HepG2 (cell line): ENCODE measurements around the gene CHN1. TPM values are rescaled to one million over a fixed set of nuclear protein-coding genes. Genes with fewer than 3 reads are reported as not detected.

Experiments
- BCL3 ChIP-seq: sonication (generic); formaldehyde crosslinking; IDR thresholded peaks from 2 replicates; pipeline ENCODE4 v1.5.1; 2020; ENCODE audit warnings: mild to moderate bottlenecking, missing genetic modification reagents, moderate library complexity
- BRD4 ChIP-seq: sonication (generic); formaldehyde crosslinking; IDR thresholded peaks from 2 replicates; pipeline ENCODE4 v1.4.0; 2020; ENCODE audit warnings: missing genetic modification reagents
- CEBPZ ChIP-seq: IDR thresholded peaks from 2 replicates; pipeline ENCODE4 v1.6.1; 2012; ENCODE audit warnings: low read length, improper control_type of control experiment
- NR2F2 ChIP-seq: IDR thresholded peaks from 2 replicates; pipeline ENCODE4 v1.6.1; 2012; ENCODE audit warnings: low read depth, inconsistent platforms, borderline replicate concordance
- STAT6 ChIP-seq: sonication (generic); formaldehyde crosslinking; IDR thresholded peaks from 2 replicates; pipeline ENCODE4 v1.4.0; 2020; ENCODE audit warnings: missing genetic modification reagents, mild to moderate bottlenecking, borderline replicate concordance
- ZC3H13 ChIP-seq: sonication (generic); formaldehyde crosslinking; IDR thresholded peaks from 2 replicates; pipeline ENCODE4 v1.8.1; 2023; ENCODE audit warnings: mild to moderate bottlenecking, missing genetic modification reagents, moderate library complexity
- ZFP36L2 ChIP-seq: sonication (generic); formaldehyde crosslinking; IDR thresholded peaks from 2 replicates; pipeline ENCODE4 v1.4.0; 2020; ENCODE audit warnings: missing genetic modification reagents
- ZNF17 ChIP-seq: sonication (generic); formaldehyde crosslinking; IDR thresholded peaks from 2 replicates; pipeline ENCODE4 v1.5.0; 2020; ENCODE audit warnings: mild to moderate bottlenecking, missing genetic modification reagents
- ZNF224 ChIP-seq: sonication (generic); formaldehyde crosslinking; IDR thresholded peaks from 2 replicates; pipeline ENCODE4 v1.5.0; 2020; ENCODE audit warnings: mild to moderate bottlenecking, missing genetic modification reagents
- ZNF512B ChIP-seq: sonication (generic); formaldehyde crosslinking; IDR thresholded peaks from 2 replicates; pipeline ENCODE4 v1.5.1; 2020; ENCODE audit warnings: missing genetic modification reagents, mild to moderate bottlenecking, borderline replicate concordance
- ZNF644 ChIP-seq: IDR thresholded peaks from 2 replicates; pipeline ENCODE4 v1.6.1; 2016; ENCODE audit warnings: low read depth
- ZSCAN20 ChIP-seq: sonication (generic); formaldehyde crosslinking; IDR thresholded peaks from 2 replicates; pipeline ENCODE4 v1.4.0; 2020; ENCODE audit warnings: missing genetic modification reagents, mild to moderate bottlenecking, borderline replicate concordance
- polyA plus RNA-seq, 8 experiments: library from polyadenylated mRNA; depleted of rRNA in 3 of 8; stranded (reverse) in 7 of 8; unstranded in 1 of 8; fragments of >200 nt; fragmentation: Illumina TruSeq in 4 of 8; extraction: Trizol in 4 of 8; gene quantifications; 2 replicates each; pipeline versions ENCODE4 v1.2.1 to v1.2.3, GENCODE V29; 2011 to 2016; ENCODE audit warnings: low read depth in 4 of 8, missing spikeins in 1 of 8, mixed read lengths in 1 of 8; ENCODE audit not compliant: insufficient read depth in 1 of 8
- total RNA-seq, 5 experiments: library from RNA; depleted of rRNA; stranded (reverse); fragments of >200 nt; fragmentation: Illumina TruSeq; extraction: Trizol; gene quantifications; 2 replicates each; pipeline ENCODE4 v1.2.3, GENCODE V29; 2016; ENCODE audit warnings: low read depth in 1 of 5
- TF ChIP-seq, protein P1 (sequence below), 2 experiments: sonication (generic) in 1 of 2; formaldehyde crosslinking in 1 of 2; IDR thresholded peaks; 2 replicates each; pipeline versions ENCODE4 v1.6.1 to v1.9.0; 2014 to 2022; ENCODE audit warnings: antibody characterized with exemption in 1 of 2, borderline replicate concordance in 1 of 2, inconsistent platforms in 1 of 2, low read depth in 1 of 2, missing genetic modification reagents in 1 of 2

CHN1 gene
- total and polyA plus RNA-seq, 2 of the 13 experiments (the other 11 are each of a cell fraction or from before 2014, with no cell fraction given): 2.8 to 3.5 TPM

- TF ChIP-seq, protein P1, sequence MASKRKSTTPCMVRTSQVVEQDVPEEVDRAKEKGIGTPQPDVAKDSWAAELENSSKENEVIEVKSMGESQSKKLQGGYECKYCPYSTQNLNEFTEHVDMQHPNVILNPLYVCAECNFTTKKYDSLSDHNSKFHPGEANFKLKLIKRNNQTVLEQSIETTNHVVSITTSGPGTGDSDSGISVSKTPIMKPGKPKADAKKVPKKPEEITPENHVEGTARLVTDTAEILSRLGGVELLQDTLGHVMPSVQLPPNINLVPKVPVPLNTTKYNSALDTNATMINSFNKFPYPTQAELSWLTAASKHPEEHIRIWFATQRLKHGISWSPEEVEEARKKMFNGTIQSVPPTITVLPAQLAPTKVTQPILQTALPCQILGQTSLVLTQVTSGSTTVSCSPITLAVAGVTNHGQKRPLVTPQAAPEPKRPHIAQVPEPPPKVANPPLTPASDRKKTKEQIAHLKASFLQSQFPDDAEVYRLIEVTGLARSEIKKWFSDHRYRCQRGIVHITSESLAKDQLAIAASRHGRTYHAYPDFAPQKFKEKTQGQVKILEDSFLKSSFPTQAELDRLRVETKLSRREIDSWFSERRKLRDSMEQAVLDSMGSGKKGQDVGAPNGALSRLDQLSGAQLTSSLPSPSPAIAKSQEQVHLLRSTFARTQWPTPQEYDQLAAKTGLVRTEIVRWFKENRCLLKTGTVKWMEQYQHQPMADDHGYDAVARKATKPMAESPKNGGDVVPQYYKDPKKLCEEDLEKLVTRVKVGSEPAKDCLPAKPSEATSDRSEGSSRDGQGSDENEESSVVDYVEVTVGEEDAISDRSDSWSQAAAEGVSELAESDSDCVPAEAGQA (IDR thresholded peaks at IDR 0.05; ENCODE audit: low read depth): no peak
- TF ChIP-seq, protein P1 (CRISPR knock-in tag; IDR thresholded peaks at IDR 0.05; ENCODE audit: borderline replicate concordance): no peak
- TF ChIP-seq NR2F2 (peak; percentile 89), ZNF17 (no peak), ZSCAN20 (no peak), STAT6 (CRISPR knock-in tag) (no peak), BRD4 (CRISPR knock-in tag) (no peak), ZNF644 (CRISPR knock-in tag) (no peak), ZNF512B (CRISPR knock-in tag) (no peak), ZFP36L2 (no peak), ZC3H13 (no peak), BCL3 (CRISPR knock-in tag) (no peak), CEBPZ (no peak), ZNF224 (CRISPR knock-in tag) (no peak)
Measured at GRCh38 chr2:175036582-175037018, 31.4 kb upstream of the CHN1 start (continued).
